SKM-1 (cell line): ENCODE data around the gene FOXRED2.
"Not testable (repeated sequence)": the region's sequence is repeated elsewhere in the genome, so short reads cannot be mapped to it uniquely, and the experiment has no call there.

ENCODE experiments used
- DNase-seq: peaks from one replicate; lab custom pipeline; 2025; ENCODE audit not compliant: unreplicated experiment; lab: John Stamatoyannopoulos, UW

FOXRED2 gene

DNA sequence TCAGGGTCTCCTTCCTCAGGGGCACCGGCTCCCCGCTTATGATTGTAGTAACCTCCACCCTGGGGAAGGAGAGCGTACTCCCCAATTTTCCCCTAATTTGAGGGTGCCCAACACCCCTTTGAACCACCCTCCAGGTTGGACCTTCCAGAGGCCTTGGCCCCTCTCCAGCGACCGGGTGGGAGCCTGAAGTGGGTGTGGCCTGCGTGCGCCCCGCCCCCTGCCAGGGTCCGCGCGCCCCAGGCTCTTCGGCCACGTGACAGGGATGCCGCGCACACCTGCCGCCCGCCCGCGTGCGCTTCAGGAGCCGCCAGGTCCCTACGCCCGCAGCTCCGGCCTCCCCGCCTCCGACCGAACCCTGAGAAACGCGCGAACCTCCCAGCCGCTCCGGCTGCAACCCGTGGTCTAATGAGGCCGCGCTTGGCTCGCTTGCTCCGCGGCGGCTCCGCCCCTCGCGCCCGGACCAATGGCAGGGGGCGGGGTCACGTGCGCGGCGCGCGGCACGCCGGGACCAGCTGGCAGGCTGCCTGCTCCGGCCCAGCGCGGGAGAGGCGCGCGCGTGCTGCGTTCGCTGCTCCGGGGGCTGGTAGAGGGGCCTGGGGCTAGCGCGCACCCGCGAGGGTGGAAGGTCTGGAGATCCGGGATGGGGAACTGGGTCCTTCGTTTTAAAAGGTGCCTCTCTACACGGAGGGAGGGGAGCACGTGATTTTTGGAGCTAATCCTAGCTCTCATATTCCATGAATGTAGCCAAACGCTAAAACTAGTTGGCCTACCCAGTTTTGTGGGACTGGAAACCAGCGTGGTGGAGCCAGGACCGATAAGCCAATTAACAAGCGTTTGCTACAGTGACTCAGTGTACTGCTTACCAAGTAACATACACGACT is at the start of gene FOXRED2:
Gene FOXRED2 (minus strand): TSS at position 404 of the 881 bp plus-strand sequence. CDS start 618 bp downstream, outside the sequence.
- peak; percentile 65 for DNase-seq

DNA sequence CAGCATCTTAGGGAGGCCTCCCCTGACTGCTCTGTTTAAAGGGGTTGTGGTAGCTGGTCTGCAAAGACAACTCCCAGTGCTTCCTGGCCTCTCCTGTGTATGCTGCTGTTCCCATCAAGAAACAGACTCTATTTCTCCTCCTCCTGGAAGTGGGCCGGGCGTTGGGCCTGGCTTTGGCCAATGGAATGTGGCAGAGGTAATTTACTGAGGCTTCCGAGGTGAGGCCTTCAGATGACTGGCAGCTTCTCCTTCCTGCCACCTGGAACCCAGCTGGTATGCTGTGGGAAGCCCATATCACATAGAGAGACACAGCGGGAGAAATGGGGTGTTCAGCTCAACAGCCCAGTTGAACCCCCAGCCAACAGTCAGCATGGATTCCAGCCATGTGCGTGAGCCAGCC is 47.3 kb upstream of the FOXRED2 start:
- DNase-seq, result no peak

DNA sequence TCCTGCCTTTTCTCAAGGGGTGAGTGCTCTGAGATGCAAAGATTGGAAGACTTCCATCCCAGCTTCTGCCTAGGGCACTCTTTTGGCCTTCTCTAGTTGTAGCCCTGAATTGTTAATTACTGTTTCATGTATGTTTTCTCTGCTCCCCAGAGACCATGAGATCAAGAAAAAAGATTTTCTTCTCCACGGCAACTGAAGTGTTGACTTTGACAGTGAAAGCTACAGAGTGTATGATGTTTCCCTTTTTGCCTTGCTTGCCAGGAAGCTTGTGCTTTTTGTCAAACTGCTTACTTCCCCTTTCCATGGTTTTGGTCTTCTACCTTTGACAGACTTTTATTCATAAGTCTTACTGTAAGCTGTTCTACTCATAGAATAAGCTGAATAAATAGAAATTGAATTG is 45.4 kb upstream of the FOXRED2 start:
- peak; percentile 68 for DNase-seq

DNA sequence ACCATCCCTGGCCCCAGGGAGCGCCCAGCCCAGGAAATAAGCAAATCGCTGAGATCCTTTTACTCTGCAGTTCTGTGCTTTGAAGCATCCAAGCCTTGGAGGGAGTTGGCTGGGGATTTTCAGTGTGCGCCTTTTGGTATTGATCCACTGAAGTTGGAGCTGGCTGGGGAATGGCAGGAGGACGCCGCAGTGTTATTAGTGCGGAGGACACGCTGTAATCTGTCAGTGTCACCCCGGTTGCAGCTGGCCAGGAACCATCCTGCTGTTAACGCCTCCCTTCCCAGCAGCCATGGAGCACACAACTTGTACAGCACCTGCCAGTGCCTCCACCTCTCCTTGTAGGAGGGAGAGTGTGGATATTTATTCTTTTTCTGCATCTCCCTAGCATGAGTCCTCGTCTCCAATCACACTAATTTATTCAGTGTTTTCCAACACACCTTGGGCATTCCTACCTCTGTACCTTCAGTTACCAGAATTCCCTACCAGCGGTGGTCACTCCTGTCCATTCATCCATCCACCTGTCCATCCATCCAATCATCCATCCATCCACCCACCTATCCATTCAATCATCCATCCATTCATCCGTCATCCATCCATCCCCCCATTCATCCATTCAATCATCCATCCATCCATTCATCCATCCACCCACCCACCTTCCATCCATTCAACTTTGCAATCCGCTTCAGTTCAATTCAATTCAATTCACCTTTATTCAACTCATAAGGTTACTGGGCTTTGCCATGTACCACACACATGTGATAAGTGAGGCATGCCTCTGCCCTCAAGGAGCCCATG is 44.1 kb upstream of the FOXRED2 start:
- DNase-seq, result no peak

DNA sequence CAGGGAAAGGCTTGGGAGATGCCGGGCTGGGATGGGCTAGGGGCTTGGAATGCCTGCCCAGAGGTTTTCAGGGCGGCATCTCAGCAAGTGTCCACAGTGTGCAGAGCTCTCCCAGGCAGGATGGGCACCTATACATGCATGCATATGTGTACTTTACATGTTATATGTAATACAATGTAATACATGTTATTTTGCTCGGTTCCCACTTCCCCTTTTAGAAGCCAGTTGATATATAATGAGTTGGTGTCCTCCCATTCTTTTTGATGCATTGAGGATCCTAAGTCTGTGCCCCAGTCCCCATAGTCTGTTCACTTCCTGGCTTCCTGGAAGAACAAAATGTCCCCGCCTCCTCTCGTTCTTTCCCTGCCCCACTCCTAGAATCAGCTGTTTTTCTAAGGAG is 42.2 kb upstream of the FOXRED2 start:
- DNase-seq, result no peak

DNA sequence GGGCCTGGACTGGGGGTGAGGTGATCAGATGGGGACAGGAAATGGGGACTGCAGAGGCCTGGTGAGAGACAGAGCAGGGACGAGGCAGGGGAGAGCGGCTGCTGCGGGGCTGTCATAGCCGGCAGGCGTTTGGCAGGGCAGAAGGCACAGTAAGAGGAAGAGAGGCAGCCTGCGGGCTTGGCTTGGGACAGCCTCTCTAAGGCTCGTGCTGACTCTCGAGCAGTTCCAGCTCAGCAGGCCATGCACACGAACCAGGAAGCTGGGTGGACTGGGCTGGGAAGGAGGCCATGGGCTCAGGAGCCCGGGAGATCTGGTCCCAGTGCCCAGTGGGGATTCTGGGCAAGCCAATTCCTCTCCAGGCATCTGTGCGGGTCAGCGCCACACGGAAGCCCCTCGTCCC is 41.8 kb upstream of the FOXRED2 start:
- DNase-seq, result no peak

DNA sequence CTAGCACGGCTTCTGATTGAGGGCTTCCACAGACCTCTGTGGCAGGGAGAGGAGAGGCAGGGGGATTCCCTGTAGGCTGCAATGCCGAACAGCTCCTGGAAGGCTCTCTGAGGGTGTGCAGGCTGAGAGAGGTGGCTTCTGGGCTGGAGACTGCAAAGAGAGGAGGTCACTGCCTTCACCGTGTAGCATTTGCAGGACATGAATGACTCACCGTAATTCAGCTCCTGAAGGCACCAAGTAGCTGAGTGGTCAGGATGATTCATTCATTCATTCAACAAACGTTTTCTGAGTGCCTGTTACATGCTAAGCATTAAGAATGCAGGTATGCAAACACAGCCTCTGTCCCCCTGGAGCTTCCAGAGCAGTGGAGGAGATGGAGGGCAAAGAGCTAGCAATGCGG is 40.1 kb upstream of the FOXRED2 start:
- DNase-seq, result no peak

DNA sequence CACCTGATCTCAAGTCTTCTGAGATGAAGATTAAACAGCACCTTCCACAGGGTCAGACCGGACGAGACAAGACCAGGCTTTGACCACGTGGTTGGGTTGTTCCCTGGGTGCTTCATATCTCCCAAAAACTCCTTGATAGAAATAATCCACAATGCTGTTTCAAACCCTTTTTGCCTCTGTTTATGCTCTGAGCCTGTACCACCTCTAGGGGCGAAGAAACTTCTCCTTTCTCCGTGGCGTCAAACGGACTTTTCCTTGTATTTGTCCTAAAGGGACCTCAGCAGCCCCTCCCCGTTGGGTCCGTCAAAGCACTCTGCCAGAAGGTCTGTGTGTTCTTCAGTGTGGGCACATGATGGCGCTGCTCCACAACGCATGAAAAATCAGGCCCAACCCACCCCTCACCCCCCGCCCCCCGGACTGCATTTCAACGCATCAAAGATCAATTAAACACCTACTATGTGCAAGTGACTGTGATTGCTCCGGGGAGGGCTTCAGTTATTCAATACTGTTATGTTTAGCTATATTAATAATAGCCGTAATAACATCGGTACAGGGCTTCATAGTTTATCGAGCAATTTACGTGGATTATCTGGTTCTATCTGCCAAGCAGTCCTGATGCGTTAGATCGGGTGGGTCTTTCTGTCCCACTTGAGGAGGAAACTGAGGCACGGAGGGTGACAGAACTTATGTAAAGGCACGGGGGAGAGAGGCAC is 39.4 kb upstream of the FOXRED2 start:
- peak; percentile 62 for DNase-seq

DNA sequence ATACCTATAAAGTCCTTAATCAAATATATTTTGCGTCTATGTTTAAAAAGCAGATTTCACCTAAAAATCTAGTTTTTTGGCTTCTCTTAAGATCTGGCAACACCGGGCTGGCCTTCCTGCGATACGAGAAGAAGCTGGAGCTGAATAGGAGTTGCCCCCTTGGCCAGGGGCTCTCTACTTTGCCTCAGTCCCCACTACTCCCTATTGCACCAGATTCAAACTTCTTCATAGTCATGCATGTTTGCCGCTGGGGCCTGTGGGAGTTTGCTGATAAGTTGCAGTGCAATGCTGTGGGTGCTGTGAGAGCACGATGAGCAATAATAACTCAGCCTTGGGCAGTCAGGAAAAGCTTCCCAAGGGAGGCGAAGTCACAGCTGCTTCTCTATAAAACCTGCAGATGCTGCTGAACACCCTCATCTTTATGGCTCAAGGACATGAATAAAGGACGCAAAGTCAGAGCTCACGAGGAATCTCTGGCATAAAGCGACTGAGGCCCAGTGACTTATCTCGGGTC is 37.3 kb upstream of the FOXRED2 start:
- no peak for DNase-seq

DNA sequence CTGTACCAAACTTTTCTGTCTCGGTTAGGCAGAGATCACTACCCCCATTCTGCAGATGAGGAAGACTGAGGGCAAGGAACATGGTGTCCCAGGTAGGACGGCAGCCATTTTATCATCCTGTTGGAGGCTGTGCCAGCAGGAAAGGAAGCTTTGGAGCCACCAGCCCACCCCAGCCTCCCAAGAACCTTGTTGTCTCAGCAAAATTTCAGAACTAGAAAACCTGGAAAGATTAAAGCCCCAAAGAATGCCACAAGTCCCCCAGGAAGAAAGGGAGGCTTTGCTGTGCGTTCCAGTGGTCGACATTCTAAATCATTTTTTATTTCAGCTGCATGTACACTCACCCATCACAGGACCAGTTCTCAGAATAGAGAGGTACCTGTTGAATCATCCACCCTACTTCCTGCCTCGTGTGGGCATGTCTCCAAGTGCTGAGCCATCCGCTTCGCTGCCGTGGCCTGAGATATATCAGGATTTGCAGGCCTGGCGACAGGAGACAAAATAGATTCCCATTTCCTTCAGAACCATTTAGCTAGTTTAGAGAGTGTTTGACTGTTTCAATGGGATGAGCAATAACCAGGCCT is 35.1 kb upstream of the FOXRED2 start:
- no peak for DNase-seq

DNA sequence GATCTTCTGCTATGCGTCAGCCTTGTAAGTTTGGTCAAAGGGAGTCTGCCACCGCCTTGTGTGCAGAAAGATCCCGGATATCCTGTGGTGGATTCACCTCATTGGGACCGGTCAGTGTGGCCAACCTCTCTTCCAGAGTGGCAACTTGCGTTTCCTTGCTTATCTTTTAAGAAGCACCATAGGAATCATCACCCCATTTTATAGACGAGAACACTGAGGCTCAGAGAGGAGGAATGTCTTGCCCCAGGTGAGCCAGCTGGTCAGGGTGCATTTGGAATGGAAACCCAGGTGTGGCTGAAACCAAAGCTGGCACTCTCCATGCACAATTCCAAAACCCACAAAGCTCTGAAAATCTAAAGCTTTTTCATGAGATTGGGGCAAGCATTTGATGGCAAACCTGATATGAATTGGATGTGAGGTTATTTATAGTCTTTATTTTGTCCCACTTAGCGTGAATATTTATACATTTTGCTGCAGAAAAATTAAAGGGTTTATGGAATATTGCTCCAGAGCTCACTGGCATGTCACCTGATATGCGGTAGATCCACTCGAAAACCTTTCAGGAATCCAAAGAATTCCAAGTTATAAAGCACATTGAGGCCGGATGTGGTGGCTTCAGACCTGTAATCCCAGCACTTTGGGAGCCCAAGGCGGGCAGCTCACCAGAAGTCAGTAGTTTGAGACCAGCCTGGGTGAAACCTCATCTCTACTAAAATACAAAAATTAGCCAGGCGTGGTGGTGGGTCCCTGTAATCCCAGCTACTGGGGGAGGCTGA is 34.2 kb upstream of the FOXRED2 start:
- DNase-seq, result no peak

DNA sequence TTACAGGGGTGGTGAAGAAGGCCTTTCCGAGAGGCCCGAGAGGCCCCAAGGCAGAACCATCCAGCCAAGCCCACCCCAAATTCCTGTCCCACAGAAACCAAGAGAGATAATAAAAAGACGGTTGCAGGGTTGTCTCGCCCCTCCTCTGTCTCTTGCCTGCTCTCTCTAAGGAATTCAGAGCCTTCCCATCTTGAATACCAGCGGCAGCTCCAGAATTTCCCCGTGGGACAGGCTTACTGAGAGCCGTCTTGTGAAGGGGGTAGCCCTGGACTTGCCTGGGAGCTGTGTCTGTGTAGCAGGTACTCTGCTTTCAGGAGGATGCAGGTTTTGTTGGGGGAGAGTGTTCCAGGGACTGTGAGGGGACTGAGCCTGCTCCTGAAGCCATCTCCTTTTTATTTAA is 31.7 kb upstream of the FOXRED2 start:
- no peak for DNase-seq

DNA sequence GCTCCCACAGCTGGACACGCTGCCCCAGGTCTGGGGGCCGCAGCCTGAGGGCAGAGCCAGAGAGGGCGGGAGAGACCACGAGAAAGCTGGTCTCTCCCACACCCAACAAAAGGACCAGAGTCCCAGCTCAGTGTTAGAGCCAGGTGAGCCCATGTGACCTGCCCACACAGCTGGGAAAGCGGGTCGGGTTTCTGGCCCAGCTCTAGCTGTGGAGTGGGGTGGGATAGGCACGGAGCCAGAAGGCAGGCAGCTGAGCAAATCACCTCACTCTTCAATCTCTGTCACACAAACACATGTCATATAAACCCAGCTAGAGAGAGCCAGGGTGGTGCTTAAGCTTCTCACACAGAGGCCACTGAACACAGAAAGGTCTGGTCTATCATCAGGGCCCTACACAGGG is 29.9 kb upstream of the FOXRED2 start:
- DNase-seq, result no peak

DNA sequence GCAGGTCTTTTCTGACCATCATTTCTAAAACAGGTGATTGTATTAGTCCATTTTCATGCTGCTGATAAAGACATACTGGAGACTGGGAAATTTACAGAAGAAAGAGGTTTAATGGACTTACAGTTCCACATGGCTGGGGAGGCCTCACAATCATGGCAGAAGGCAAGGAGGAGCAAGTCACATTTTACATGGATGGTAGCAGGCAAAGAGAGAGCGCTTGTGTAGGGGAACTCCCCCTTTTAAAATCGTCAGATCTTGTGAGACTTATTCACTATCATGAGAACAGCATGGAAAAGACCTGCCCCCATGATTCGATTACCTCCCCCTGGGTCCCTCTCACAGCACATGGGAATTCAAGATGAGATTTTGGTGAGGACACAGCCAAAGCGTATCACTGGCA is 26.5 kb upstream of the FOXRED2 start:
- not testable (repeated sequence) for DNase-seq

DNA sequence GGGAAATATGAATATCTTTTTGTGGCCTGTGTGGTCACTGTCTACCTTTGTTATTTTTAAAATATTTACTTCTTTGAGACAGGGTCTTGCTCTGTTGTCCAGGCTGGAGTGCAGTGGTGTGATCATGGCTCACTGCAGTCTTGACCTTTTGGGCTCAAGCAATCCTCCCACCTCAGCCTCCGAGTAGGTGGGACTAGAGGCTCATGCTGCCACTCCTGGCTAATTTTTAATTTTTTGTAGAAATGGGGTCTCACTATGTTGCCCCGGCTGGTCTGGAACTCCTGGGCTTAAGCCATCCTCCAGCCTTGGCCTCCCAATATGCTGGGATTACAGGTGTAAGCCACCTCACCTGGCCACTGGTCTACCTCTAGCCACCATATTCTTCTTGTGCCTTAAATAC is 25.6 kb upstream of the FOXRED2 start:
- no peak for DNase-seq

DNA sequence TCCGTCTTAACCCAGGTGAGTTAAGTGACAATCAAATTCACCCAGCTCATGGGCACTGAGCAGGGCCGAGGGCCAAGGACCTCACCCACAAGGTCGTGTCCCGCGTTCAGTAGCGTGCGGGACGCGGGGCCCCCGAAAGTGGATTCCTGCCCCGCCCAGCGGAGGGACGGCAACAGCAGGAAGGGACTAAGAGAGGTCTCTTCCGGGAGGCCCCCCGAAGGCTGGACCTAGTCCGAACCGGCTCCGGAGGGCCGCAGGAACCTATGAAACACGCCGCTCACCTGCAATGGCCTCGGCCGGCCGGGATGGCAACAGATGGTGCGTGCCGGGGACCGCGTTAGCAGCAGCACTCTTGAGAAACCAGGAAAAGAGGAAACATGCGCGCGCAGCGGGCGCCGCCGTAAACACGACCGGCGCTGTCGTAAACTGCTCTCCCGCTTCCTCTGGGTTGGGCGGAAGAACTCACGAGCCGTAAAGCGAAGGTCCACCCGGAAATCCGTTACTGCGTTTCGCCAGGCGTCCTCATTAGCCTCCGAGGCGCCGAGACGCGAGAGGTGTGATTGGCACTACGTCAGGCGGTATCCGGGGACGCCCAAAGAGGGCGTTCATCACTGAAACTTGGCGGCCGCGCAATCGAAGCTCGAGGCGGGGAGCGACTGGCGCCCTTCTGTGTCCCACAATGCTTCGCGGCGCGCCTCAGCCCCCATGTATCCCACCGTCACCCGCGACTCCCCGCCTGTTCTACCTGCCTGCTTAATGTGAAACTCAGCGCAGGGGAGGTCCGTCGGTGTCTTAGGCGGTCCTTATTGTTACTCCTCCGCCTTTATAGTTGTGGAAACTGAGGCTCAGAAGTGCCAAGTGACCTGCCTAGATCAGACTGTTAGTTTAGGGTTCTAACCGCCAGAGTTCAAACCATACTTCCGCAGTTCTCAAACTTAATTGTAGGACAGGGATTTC is 22.2 kb upstream of the FOXRED2 start, which contains the start of gene EIF3D:
Gene EIF3D (minus strand): TSS at position 372 of the 957 bp plus-strand sequence. CDS start 3,045 bp downstream, outside the sequence.
- peak; percentile 98 for DNase-seq

DNA sequence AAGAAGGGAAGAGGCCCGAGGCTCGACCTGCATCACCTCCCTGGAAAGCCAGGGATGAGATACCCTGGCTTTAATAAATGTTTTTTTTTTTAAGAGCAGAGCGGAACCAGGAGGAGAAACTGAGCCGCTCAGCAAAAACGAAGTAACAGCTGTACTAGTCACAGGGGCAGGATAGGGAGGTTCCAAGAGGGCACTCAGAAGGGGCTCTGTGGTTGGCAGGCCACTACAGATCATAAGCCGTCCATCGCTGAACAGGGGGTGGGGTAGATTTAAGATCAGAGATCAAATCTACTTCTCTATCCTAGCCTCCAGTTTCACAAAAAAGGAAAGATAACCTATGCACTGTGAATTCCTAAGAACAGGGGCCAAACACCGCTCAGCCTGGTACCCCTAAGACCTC is 21.5 kb upstream of the FOXRED2 start:
- no peak for DNase-seq

DNA sequence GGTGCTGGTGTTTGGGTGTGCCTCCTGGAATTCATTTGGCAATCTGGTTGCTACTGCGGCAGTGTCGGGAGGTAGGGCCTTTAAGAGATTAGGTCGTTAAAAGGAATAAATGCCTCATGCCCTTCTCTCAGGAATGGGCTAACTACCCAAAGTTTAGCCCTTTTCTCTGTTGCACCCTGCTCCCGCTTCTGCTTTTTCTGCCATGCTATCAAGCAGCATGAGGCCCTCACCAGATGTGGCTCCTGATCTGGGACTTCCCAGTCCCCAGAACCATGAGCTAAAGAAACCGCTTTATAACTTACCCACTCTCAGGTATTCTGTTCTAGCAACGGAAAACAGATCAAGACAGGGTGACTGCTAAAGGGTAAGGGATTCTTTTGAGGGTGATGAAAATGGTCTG is 15.8 kb upstream of the FOXRED2 start:
- no peak for DNase-seq

DNA sequence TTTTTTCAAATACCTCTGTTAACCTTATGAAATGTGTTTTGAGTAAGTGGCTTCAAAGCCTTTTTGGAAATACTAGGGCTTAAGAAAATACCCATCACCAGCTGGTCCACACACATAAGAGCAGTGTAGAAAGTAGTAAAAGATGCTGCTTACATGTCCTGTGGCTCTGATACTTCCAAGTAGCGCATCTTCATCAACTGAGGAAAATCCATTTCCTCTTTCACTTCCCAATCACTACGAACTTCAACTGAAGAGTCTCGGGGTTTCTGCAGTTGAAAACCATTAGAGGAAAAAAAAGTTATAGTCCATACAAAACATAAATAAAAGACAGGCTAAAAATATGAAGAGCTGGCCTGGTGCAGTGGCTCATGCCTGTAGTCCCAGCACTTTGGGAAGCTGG is 13.6 kb upstream of the FOXRED2 start:
- no peak for DNase-seq
